Motor neuron (in vitro differentiated cells): Measurements from ENCODE around the gene STT3B. TPM values are rescaled to one million over a fixed set of nuclear protein-coding genes. Genes with fewer than 3 reads are reported as not detected.
A peak's percentile ranks its signal among the peaks of the same experiment; 100 is the strongest.

Source experiments
- ATAC-seq, 8 experiments: fragments of 200-7000 bp; cut with Tn5 transposase; replicated peaks in 6 of 8; 2 replicates each; pipeline ENCODE4 v1.8.0; 2021; ENCODE audit warnings: mild to moderate bottlenecking in 8 of 8, moderate library complexity in 8 of 8
- H3K27ac ChIP-seq, 2 donors: fragments of 250-450 bp; sonication (Bioruptor Pico); 2 replicates each; pipeline ENCODE4 v1.9.0; 2021; ENCODE audit warnings: antibody characterized with exemption in 2 of 2, mild to moderate bottlenecking in 2 of 2, moderate library complexity in 1 of 2
- H3K4me1 ChIP-seq, 2 donors: fragments of 250-450 bp; sonication (Bioruptor Pico); replicated peaks in 1 of 2; 2 replicates each; pipeline ENCODE4 v1.6.1; 2021; ENCODE audit warnings: antibody characterized with exemption in 2 of 2, mild to moderate bottlenecking in 2 of 2, moderate library complexity in 1 of 2
- H3K4me3 ChIP-seq, 5 donors: fragments of 250-450 bp; sonication (Bioruptor Pico); 2 replicates each; pipeline ENCODE4 v1.9.0; 2021; ENCODE audit warnings: antibody characterized with exemption in 5 of 5, mild to moderate bottlenecking in 5 of 5, moderate library complexity in 4 of 5
- WGBS, 10 experiments: fragments of 450-650 bp; shearing (Covaris generic); methylation state at CpG; one replicate each; pipeline ENCODE4 v1.0.0; 2022; 5-methylcytosine and 5-hydroxymethylcytosine counted together
- in situ Hi-C, 9 experiments: fragments of 400-800 bp; cut with MboI; loops; one replicate each; pipeline ENCODE4 v1.15.0; 2021; ENCODE audit warnings: low sequenced_read_pairs in 9 of 9, low pct_unique_long_range_greater_than_20kb in 2 of 9; ENCODE audit not compliant: unreplicated experiment in 9 of 9
- total RNA-seq, 8 experiments: library from RNA; unstranded; fragments of 300-600 nt; gene quantifications; 2 replicates each; pipeline versions ENCODE4 v1.2.3 to v1.2.4, GENCODE V29; 2022

Gene STT3B
- 100 to 1,000 TPM in 4 of 8 experiments, 10 to 100 TPM in 4; 59.0 to 684 (median 99.6) TPM for total RNA-seq

DNA sequence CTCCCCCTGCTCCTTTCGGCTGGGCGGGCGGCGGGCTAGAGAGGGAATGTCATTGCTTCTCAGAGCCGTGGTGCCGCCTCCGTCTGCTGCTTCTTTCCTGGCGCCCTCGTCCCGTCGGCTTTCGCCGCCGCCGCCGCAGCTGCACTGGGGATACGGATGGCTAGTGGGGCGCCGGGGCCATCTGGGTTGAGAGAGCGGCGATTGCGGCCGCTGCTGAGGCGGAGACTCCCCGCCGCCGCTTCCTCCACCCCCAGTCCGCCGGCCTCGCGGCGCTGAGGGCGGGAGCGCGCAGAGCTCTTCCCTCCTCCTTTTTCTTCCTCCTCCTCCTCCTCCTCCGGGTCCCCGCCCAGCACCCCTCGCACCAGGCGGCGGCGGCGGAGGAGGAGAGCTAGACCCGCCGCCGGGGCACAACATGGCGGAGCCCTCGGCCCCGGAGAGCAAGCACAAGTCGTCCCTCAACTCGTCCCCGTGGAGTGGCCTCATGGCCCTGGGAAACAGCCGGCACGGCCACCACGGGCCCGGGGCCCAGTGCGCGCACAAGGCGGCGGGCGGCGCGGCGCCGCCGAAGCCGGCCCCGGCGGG, at the start of gene STT3B:
Gene STT3B (plus strand): TSS at position 339 of the 582 bp plus-strand sequence. CDS start 74 bp downstream, at position 413.
- in situ Hi-C loops = no loop called here
- 0% methylated on average over 2 of the region's 68 CpGs; no CpG with 5 or more reads in 9 of the 10 experiments for WGBS, 10 experiments
- ATAC-seq = peak; percentile 35 to 56 (median 46)

DNA sequence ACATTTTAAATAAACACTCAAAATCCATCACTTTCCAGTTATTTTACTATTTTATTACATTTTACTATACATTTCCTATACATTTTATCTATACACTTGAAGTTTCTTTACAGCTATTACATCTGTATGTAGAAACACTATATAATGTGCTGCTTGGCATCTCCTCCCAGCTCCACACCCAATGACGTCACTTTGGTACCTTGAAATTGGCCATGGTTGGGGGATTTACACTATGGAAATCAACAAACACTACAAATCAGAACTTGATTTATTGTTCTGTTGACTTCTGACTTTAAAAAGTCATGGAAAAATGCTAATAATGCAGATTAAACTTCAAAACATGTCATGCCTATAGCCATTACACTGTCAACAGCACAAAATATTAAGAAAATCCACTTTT, 48.9 kb upstream of the STT3B start:
- in situ Hi-C loops = no loop called here
- no peak for ATAC-seq
- no peaks in the 10 kb centered on the region for H3K4me1 ChIP-seq
- WGBS, 10 experiments = 50 to 100% (median 100%) methylated on average over 1 of the region's 1 CpG; no CpG with 5 or more reads in 3 of the 10 experiments
- no peak overlapping the region for H3K27ac ChIP-seq
- H3K4me3 ChIP-seq = no peak overlapping the region

More for the DNA sequence above, at the start of gene STT3B:
- H3K27ac ChIP-seq = peak within 1 kb of the TSS; percentile 96
- H3K4me3 ChIP-seq = peak within 1 kb of the TSS; percentile 74 to 87 (median 82)
- peaks cover 5 to 15% of the 10 kb centered on the region in 2 donors for H3K4me1 ChIP-seq

DNA sequence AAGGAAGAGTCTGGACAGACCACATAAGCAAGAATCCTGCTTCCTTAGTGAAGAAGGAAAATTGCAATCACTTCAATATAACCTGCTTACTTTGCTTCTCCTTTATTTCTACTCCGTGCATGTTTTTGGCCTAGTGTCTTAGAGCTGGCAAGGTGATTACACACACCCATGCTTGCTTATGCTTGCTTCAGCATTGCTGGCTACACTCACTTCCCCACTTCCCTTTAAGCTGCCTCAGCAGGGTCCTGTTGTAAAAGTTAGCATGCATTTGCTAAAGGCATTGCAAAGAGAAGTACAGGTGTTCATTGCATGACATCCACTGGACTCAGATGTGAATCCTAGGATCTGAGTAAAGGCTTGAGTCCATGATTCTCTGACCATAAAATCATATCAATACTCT, 47.5 kb upstream of the STT3B start:
- in situ Hi-C loops = no loop called here
- no peaks in the 10 kb centered on the region for H3K4me1 ChIP-seq
- H3K27ac ChIP-seq = no peak overlapping the region
- 11 to 67% (median 44%) methylated on average over 1 of the region's 1 CpG; no CpG with 5 or more reads in 5 of the 10 experiments for WGBS, 10 experiments
- ATAC-seq = no peak
- no peak overlapping the region for H3K4me3 ChIP-seq

DNA sequence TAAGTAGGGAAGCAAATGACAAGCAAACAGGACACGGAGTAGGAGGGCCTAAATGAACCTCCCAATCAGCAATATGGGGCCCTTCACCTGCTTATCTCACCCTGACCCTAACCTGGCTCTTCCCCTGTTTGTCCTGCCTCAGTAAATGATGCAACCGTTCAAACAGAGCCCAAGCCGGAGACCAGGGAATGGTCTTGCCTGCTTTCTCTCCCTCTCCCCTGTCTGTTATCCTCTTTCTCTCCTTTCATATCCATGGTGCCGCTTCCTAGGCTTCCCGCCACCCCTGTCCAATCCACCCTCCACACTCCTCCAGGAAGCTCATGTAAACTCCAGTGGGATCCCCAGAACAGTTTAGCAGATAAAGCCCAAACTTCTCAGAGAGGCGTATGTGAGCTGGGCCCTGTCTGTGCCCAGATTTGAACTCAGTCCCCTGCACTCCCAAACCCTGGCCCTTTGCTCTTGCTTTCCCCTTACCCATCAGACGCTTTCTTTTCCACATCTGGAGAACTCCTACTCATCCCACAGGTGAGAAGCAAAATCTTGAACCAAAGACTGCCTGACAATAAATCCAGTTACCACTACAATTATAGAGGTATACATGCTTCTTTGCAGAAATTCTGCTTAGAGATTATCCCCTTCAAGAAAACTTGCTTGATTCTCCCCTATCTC, 45.7 kb upstream of the STT3B start:
- Histone ChIP-seq H3K4me3 (no peak overlapping the region), H3K27ac (no peak overlapping the region), H3K4me1 (no peaks in the 10 kb centered on the region)
- no peak for ATAC-seq
- in situ Hi-C loops = no loop called here
- WGBS, 10 experiments = 40 to 97% (median 69%) methylated on average over 1 to 4 of the region's 7 CpGs; no CpG with 5 or more reads in 4 of the 10 experiments

DNA sequence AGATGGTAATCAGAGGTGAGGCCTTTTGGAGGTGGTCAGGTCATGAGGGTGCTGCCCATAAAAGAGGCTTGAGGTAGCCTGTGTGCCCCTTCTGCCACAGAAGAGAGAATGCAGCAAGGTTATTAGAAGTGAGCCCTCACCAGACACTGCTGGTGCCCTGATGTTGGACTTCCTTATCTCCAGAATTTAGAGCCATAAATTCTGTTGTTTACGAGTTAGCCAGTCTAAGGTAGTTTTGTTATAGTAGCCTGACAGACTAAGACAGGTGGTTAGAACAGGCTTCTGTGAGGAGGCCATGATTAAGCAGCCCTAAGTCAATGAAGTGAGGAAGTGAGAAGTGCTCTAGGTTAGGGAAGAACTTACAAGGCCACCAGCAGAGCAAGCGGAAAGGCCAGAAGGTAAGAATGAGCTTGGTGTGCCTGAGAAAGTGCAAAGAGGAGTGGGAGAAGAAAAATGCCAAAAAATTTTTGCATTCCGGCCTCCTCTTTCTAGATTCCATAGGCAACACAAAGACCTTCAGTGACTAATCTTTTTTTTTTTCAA, 44.2 kb upstream of the STT3B start:
- in situ Hi-C loops = no loop called here
- 78 to 100% (median 92%) methylated on average over 1 to 3 of the region's 3 CpGs; no CpG with 5 or more reads in 2 of the 10 experiments for WGBS, 10 experiments
- no peaks in the 10 kb centered on the region for H3K4me1 ChIP-seq

DNA sequence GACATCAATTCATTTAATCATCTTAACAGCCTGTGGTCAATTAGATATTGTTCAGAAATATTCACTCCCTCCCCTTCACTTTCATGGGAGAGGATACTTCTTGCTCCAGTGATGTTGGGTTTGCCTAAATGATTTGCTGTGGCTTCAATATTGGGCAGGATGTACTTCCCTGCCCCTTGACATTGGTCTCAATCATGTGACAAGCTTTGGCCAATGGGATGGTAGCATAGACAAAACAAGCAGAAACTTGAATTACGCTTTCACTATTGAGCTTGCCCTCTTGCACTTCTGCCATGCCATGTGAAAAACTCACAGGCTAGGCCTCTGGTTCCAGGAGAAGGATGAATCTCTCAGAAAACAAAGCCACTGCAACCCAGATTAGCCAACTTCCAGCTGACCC, 42.2 kb upstream of the STT3B start:
- 53 to 100% (median 86%) methylated on average over 1 of the region's 1 CpG; no CpG with 5 or more reads in 5 of the 10 experiments for WGBS, 10 experiments
- in situ Hi-C loops = no loop called here
- Histone ChIP-seq H3K4me3 (no peak overlapping the region), H3K27ac (no peak overlapping the region), H3K4me1 (no peaks in the 10 kb centered on the region)
- no peak for ATAC-seq

More for the DNA sequence above, 44.2 kb upstream of the STT3B start:
- Histone ChIP-seq H3K27ac (no peak overlapping the region), H3K4me3 (no peak overlapping the region)
- no peak for ATAC-seq

DNA sequence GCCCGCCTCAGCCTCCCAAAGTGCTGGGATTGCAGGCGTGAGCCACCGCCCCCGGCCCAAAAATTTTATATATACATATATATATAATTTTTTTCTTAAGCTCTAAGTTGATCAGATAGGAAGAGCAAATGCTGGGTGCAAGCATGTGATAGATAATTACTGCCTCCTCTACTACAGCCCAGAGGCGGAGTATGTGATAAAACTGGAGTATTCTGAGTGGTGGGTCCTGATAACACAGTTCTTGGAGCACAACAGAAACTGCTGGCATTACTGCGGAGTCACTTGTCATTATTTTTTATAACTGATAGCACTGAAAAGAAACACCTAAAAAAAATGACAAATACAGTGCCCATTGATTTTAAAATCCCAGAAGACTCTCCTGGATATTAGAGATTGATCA, 41.1 kb upstream of the STT3B start:
- no peak overlapping the region for H3K4me3 ChIP-seq
- H3K27ac ChIP-seq = no peak overlapping the region
- no peak for ATAC-seq
- in situ Hi-C loops = no loop called here
- WGBS, 10 experiments = 71 to 100% (median 90%) methylated on average over 1 to 2 of the region's 6 CpGs; no CpG with 5 or more reads in 7 of the 10 experiments
- no peaks in the 10 kb centered on the region for H3K4me1 ChIP-seq

DNA sequence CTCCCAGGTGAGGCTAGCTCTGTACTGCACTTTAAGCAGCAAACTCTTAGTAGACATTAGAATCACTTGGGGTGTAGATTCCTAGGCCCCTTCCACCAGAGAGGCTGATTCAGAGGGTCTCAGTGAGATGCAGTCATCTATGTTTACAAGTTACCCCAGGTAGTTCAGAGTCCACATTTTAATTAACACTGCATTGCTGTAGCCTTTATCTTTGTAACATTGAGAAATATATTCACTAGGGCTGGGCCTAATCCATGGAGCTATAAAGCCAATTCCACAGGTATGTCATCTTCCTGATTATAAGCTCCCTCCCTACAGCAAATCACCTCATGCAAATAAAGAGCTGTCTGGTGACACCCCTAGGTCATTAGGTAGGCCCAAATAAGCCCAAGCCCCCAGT, 39.6 kb upstream of the STT3B start:
- in situ Hi-C loops = no loop called here
- Histone ChIP-seq H3K4me1 (no peaks in the 10 kb centered on the region), H3K4me3 (no peak overlapping the region), H3K27ac (no peak overlapping the region)
- no peak for ATAC-seq

DNA sequence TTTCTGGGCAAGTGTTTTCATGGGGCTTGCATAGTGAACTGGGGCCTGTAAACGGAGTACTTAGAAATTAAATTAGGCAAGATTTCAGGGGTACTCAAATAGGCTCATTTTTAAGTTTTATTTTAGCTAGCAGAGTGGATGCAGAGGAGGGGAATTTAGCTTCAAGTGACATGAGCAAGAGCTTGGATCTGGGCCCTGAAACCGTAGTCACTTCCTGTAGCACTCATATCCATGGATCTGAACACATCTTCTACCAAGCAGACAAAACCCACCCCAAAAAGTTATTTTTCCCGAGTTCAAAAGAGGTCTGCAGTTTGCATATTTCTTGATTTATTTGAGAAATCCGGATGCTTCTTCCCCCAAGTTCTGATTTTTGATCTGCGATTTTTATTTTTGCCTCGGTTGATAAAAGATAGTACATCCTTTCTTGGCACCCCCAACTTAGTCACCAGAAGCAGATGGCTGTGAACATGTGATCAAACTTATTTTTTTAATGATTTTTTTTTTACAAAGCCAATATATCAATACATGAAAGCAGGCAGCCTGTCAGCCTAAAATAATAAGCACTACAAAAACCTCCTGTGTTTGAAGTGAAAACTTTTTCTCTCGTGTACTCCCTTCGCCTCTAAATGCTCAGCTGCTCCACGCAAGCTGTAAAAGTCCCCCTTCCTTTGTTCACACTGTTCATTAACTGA, 36.6 kb upstream of the STT3B start:
- 50 to 100% (median 79%) methylated on average over 1 to 8 of the region's 9 CpGs for WGBS, 10 experiments
- H3K4me1 ChIP-seq = no peaks in the 10 kb centered on the region
- H3K27ac ChIP-seq = no peak overlapping the region
- in situ Hi-C loops = no loop called here
- no peak for ATAC-seq
- H3K4me3 ChIP-seq = no peak overlapping the region

DNA sequence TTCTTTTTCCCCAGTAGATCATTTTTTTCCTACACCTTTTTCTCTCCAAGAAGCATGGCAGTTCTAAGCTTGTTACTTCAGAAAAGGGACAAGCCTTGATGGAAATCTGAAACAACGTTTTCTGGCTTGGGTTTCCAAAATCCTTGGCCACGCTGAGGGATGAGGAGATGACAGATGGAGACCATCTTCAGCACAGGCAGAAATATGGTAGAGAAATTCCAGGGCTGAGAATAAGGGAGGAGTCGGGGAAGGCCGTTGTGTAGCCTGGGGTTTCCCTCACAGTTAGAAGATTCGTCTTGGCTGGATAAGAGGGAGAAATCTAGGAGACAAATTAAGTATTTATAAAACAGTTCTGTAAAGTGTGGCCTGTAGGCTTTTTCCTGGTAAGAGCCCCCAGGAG, 33.9 kb upstream of the STT3B start:
- WGBS, 10 experiments = 11 to 97% (median 82%) methylated on average over 2 to 5 of the region's 5 CpGs; no CpG with 5 or more reads in 1 of the 10 experiments
- in situ Hi-C loops = no loop called here
- H3K27ac ChIP-seq = no peak overlapping the region
- H3K4me3 ChIP-seq = no peak overlapping the region
- H3K4me1 ChIP-seq = no peaks in the 10 kb centered on the region
- ATAC-seq = no peak

DNA sequence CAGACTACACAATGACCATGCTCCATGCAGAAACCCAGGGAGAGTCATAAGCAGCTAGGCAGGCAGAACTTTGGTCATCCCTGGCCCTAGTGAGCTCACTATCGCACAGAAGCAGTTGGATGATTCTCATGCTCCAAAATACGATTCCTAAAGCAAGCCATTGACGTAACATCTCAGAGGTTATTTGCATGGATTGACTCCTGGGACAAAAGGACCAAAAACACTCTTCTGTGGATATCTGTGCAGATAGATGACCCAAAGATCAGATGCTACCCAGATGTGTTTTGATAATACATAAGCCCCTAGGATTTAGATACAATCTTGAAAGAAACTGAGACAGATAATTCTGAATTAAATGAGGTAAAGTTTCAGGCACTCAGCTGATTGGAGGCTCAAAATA, 33.4 kb upstream of the STT3B start:
- in situ Hi-C loops = no loop called here
- 69 to 100% (median 93%) methylated on average over 1 to 3 of the region's 3 CpGs; no CpG with 5 or more reads in 3 of the 10 experiments for WGBS, 10 experiments
- no peak overlapping the region for H3K4me3 ChIP-seq

DNA sequence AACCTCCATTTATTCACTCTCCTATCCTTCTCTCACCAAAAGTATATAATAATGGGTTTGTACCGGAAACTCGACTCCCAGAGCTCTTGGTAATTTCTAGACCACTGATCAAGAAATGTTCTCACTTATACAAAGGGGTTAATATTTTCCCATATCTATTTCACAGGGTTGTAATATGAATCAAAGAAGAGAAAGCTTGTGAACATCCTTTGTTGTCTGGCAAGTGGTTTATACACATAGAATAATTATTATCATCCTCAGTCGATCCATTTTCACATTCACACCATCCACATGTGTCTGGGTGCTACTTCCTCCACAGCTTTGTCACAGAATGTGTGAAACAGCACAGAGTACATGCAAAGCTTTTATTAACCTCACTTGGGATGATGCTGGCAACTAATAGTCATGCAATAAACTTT, 29.9 kb upstream of the STT3B start:
- 37 to 100% (median 86%) methylated on average over 1 to 3 of the region's 3 CpGs; no CpG with 5 or more reads in 1 of the 10 experiments for WGBS, 10 experiments

More for the DNA sequence above, 33.4 kb upstream of the STT3B start:
- Histone ChIP-seq H3K4me1 (no peaks in the 10 kb centered on the region), H3K27ac (no peak overlapping the region)
- no peak for ATAC-seq

DNA sequence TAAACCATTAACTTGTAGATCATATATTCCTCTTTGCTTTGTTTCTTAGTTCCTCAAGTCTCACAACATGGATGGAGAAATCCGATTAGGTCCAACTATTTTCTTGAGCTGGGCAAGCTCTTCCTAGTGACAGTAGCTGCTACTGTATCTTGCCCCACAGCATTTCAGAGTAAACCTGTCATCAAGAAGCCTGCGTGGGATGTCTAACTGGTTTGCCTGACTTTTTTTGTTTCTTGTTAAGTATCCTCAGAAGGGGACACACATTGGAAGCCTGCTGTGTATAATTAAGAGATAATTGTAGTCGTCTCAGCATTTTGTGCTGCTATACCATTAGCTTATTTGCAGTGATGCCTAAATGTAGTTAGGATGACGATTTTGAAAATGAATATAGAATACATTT, 29.3 kb upstream of the STT3B start:
- Histone ChIP-seq H3K27ac (no peak overlapping the region), H3K4me3 (no peak overlapping the region), H3K4me1 (peaks cover 0 to 5% of the 10 kb centered on the region in 2 donors)
- in situ Hi-C loops = no loop called here
- ATAC-seq = no peak
- WGBS, 10 experiments = 0 to 94% (median 45%) methylated on average over 2 to 4 of the region's 4 CpGs; no CpG with 5 or more reads in 2 of the 10 experiments

More for the DNA sequence above, 29.9 kb upstream of the STT3B start:
- ATAC-seq = no peak
- in situ Hi-C loops = no loop called here
- Histone ChIP-seq H3K4me1 (peaks cover 0 to 5% of the 10 kb centered on the region in 2 donors), H3K4me3 (no peak overlapping the region), H3K27ac (no peak overlapping the region)
